Ovary (tissue), 3 donors: ENCODE results near the gene PNMA8B.

Experiments
- EP300 ChIP-seq: sonication (generic); formaldehyde crosslinking; IDR thresholded peaks from one replicate; pipeline ENCODE4 v1.6.1; 2017; ENCODE audit warnings: antibody characterized with exemption
- POLR2A ChIP-seq: fragments of 450-650 bp; IDR thresholded peaks from one replicate; pipeline ENCODE4 v1.6.1; 2017; ENCODE audit warnings: antibody characterized with exemption, mild to moderate bottlenecking, moderate library complexity
- TF ChIP-seq, protein P1 (sequence below), 3 donors: fragments of 450-650 bp in 2 of 3; fragments of 200-600 bp in 1 of 3; IDR thresholded peaks; one replicate each; pipeline versions ENCODE4 v1.5.1 to v1.8.0; 2016 to 2022; ENCODE audit warnings: antibody characterized with exemption in 3 of 3, mild to moderate bottlenecking in 1 of 3
- donor health status: DM: no; HTN: no; CAD: no.

DNA sequence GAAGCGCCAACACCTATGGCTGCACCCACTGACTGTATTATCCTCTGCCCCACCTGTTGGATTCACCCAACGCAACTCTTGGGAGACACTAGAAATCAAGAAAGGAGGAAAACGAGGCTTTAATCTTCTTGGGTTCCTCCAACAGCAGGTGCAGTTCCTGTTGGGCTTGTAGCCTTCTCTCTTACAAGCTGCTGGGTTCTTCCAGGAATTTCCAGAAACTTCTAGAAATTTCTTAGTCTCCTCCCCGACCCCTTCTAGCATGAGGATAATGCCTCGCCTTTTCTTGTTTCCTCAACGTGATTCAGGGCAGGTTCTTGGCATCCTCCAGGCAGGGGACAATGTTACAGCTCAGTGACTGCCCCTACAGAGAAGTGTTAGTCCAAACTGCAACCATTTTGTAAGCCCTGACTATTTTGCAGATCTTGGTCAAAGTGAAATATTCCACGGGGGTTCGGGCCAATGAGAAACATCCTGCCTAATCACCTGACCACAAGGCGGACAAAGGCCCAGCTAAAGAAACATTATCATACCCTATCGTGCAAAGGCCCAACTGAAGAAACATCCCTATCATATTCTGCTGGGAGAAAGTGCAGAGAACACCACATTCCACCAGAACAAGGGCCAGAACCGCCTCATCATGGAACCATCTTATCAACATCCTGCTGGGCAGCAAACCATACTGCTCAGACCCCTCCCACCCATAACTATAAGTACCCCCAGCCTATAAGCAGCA, 23.7 kb downstream of the PNMA8B start:
- TF ChIP-seq POLR2A, result no peak
- TF ChIP-seq, protein P1, sequence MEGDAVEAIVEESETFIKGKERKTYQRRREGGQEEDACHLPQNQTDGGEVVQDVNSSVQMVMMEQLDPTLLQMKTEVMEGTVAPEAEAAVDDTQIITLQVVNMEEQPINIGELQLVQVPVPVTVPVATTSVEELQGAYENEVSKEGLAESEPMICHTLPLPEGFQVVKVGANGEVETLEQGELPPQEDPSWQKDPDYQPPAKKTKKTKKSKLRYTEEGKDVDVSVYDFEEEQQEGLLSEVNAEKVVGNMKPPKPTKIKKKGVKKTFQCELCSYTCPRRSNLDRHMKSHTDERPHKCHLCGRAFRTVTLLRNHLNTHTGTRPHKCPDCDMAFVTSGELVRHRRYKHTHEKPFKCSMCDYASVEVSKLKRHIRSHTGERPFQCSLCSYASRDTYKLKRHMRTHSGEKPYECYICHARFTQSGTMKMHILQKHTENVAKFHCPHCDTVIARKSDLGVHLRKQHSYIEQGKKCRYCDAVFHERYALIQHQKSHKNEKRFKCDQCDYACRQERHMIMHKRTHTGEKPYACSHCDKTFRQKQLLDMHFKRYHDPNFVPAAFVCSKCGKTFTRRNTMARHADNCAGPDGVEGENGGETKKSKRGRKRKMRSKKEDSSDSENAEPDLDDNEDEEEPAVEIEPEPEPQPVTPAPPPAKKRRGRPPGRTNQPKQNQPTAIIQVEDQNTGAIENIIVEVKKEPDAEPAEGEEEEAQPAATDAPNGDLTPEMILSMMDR (IDR thresholded peaks at IDR 0.05), result no peak
- TF ChIP-seq EP300, result no peak
